ENCODE data around the gene IL17RE. TPM values are rescaled to one million over a fixed set of nuclear protein-coding genes. Genes with fewer than 3 reads are reported as not detected.

The IL17RE gene
- total and polyA plus RNA-seq, 2 experiments from 2014 or later = 1.1 to 3.4 TPM

- Histone ChIP-seq H3K4me2 (no peak overlapping the region), H3K79me2 (replicated peaks; ENCODE audit: insufficient read depth) (peaks cover 17% of the 10 kb centered on the region), H3F3A (replicated peaks; ENCODE audit: low read depth) (peaks cover 9% of the 10 kb centered on the region; the same call in 1 of the 2 replicates), H3K36me3 (ENCODE audit: insufficient read depth) (0 out of 2 replicates have a peak, but pooled peaks cover 9% of the 10 kb centered on the region), H3K9me2 (ENCODE audit: insufficient read depth) (no peaks in the 10 kb centered on the region), H4K20me1 (replicated peaks; ENCODE audit: insufficient read depth) (peaks cover 4% of the 10 kb centered on the region; the same call in 1 of the 2 replicates), H3K27ac (ENCODE audit: low read depth) (no peak overlapping the region), H3K27me3 (ENCODE audit: insufficient read depth) (no peaks in the 10 kb centered on the region), H3K4me1 (ENCODE audit: insufficient read depth) (peaks cover 5% of the 10 kb centered on the region; the same call in 1 of the 2 replicates), H3K4me3 (no peak overlapping the region), H2AFZ (no peak overlapping the region)
- DNase-seq (ENCODE audit: low spot score) = no peak
- TF ChIP-seq ZNF114 (CRISPR knock-in tag; IDR thresholded peaks at IDR 0.05) (no peak), JUNB (IDR thresholded peaks at IDR 0.05; ENCODE audit: unreplicated experiment) (no peak), CREB1 (CRISPR knock-in tag; IDR thresholded peaks at IDR 0.05; ENCODE audit: low read depth) (no peak), EZH2 (IDR thresholded peaks at IDR 0.05; ENCODE audit: low read depth, unreplicated experiment) (no peak)
- TF ChIP-seq, protein P1, sequence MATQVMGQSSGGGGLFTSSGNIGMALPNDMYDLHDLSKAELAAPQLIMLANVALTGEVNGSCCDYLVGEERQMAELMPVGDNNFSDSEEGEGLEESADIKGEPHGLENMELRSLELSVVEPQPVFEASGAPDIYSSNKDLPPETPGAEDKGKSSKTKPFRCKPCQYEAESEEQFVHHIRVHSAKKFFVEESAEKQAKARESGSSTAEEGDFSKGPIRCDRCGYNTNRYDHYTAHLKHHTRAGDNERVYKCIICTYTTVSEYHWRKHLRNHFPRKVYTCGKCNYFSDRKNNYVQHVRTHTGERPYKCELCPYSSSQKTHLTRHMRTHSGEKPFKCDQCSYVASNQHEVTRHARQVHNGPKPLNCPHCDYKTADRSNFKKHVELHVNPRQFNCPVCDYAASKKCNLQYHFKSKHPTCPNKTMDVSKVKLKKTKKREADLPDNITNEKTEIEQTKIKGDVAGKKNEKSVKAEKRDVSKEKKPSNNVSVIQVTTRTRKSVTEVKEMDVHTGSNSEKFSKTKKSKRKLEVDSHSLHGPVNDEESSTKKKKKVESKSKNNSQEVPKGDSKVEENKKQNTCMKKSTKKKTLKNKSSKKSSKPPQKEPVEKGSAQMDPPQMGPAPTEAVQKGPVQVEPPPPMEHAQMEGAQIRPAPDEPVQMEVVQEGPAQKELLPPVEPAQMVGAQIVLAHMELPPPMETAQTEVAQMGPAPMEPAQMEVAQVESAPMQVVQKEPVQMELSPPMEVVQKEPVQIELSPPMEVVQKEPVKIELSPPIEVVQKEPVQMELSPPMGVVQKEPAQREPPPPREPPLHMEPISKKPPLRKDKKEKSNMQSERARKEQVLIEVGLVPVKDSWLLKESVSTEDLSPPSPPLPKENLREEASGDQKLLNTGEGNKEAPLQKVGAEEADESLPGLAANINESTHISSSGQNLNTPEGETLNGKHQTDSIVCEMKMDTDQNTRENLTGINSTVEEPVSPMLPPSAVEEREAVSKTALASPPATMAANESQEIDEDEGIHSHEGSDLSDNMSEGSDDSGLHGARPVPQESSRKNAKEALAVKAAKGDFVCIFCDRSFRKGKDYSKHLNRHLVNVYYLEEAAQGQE (IDR thresholded peaks at IDR 0.05; ENCODE audit: unreplicated experiment) = no peak
- TF ChIP-seq, protein P2, sequence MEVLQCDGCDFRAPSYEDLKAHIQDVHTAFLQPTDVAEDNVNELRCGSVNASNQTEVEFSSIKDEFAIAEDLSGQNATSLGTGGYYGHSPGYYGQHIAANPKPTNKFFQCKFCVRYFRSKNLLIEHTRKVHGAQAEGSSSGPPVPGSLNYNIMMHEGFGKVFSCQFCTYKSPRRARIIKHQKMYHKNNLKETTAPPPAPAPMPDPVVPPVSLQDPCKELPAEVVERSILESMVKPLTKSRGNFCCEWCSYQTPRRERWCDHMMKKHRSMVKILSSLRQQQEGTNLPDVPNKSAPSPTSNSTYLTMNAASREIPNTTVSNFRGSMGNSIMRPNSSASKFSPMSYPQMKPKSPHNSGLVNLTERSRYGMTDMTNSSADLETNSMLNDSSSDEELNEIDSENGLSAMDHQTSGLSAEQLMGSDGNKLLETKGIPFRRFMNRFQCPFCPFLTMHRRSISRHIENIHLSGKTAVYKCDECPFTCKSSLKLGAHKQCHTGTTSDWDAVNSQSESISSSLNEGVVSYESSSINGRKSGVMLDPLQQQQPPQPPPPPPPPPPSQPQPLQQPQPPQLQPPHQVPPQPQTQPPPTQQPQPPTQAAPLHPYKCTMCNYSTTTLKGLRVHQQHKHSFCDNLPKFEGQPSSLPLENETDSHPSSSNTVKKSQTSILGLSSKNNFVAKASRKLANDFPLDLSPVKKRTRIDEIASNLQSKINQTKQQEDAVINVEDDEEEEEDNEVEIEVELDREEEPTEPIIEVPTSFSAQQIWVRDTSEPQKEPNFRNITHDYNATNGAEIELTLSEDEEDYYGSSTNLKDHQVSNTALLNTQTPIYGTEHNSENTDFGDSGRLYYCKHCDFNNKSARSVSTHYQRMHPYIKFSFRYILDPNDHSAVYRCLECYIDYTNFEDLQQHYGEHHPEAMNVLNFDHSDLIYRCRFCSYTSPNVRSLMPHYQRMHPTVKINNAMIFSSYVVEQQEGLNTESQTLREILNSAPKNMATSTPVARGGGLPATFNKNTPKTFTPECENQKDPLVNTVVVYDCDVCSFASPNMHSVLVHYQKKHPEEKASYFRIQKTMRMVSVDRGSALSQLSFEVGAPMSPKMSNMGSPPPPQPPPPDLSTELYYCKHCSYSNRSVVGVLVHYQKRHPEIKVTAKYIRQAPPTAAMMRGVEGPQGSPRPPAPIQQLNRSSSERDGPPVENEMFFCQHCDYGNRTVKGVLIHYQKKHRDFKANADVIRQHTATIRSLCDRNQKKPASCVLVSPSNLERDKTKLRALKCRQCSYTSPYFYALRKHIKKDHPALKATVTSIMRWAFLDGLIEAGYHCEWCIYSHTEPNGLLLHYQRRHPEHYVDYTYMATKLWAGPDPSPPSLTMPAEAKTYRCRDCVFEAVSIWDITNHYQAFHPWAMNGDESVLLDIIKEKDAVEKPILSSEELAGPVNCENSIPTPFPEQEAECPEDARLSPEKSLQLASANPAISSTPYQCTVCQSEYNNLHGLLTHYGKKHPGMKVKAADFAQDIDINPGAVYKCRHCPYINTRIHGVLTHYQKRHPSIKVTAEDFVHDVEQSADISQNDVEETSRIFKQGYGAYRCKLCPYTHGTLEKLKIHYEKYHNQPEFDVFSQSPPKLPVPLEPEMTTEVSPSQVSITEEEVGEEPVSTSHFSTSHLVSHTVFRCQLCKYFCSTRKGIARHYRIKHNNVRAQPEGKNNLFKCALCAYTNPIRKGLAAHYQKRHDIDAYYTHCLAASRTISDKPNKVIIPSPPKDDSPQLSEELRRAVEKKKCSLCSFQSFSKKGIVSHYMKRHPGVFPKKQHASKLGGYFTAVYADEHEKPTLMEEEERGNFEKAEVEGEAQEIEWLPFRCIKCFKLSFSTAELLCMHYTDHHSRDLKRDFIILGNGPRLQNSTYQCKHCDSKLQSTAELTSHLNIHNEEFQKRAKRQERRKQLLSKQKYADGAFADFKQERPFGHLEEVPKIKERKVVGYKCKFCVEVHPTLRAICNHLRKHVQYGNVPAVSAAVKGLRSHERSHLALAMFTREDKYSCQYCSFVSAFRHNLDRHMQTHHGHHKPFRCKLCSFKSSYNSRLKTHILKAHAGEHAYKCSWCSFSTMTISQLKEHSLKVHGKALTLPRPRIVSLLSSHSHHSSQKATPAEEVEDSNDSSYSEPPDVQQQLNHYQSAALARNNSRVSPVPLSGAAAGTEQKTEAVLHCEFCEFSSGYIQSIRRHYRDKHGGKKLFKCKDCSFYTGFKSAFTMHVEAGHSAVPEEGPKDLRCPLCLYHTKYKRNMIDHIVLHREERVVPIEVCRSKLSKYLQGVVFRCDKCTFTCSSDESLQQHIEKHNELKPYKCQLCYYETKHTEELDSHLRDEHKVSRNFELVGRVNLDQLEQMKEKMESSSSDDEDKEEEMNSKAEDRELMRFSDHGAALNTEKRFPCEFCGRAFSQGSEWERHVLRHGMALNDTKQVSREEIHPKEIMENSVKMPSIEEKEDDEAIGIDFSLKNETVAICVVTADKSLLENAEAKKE (CRISPR knock-in tag; IDR thresholded peaks at IDR 0.05) = no peak
- TF ChIP-seq, protein P3, sequence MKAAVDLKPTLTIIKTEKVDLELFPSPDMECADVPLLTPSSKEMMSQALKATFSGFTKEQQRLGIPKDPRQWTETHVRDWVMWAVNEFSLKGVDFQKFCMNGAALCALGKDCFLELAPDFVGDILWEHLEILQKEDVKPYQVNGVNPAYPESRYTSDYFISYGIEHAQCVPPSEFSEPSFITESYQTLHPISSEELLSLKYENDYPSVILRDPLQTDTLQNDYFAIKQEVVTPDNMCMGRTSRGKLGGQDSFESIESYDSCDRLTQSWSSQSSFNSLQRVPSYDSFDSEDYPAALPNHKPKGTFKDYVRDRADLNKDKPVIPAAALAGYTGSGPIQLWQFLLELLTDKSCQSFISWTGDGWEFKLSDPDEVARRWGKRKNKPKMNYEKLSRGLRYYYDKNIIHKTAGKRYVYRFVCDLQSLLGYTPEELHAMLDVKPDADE (IDR thresholded peaks at IDR 0.05) = no peak
- H3K4me1 Mint-ChIP-seq = peaks cover 12% of the 10 kb centered on the region
- H3K4me3 Mint-ChIP-seq = no peak overlapping the region; the same call in 2 of the 3 replicates
- peaks cover 29% of the 10 kb centered on the region for H3K36me3 Mint-ChIP-seq (ENCODE audit: low read depth)
- no peak overlapping the region for H3K27ac Mint-ChIP-seq
- H3K27me3 Mint-ChIP-seq (ENCODE audit: insufficient read depth, low read depth, poor library complexity) = peaks cover 11% of the 10 kb centered on the region
- no peaks in the 10 kb centered on the region for H3K9me3 Mint-ChIP-seq
- ATAC-seq = no peak
Measured at GRCh38 chr3:9889405-9889804, 13.2 kb upstream of the IL17RE start.
